Tibial artery (tissue), 4 donors: ENCODE data around the gene NMBR.
"Not testable (repeated sequence)": the region's sequence is repeated elsewhere in the genome, so short reads cannot be mapped to it uniquely, and the experiment has no call there.

ENCODE experiments used
- DNase-seq, 2 donors: peaks; one replicate each; pipeline ENCODE4 v3.0.0-alpha.2; 2019
- H3K27ac ChIP-seq, 2 donors: fragments of 200-600 bp; sonication (generic) in 1 of 2; 1 replicate in 1 of 2; 2 replicates in 1 of 2; pipeline ENCODE4 v1.5.1; 2018 to 2019; ENCODE audit warnings: mild to moderate bottlenecking in 1 of 2
- H3K27me3 ChIP-seq, 2 donors: fragments of 200-600 bp; sonication (generic) in 1 of 2; one replicate each; pipeline versions ENCODE4 v1.5.1 to v1.6.0; 2016 to 2019
- H3K36me3 ChIP-seq, 3 donors: fragments of 200-600 bp; sonication (generic) in 2 of 3; one replicate each; pipeline ENCODE4 v1.5.1; 2016 to 2019; ENCODE audit warnings: mild to moderate bottlenecking in 2 of 3
- H3K4me1 ChIP-seq, 4 donors: fragments of 200-600 bp; sonication (generic) in 2 of 4; 1 replicate in 3 of 4; 2 replicates in 1 of 4; pipeline ENCODE4 v1.5.1; 2016 to 2019
- H3K4me3 ChIP-seq, 2 donors: fragments of 200-600 bp; sonication (generic) in 1 of 2; 1 replicate in 1 of 2; 2 replicates in 1 of 2; pipeline ENCODE4 v1.5.1; 2018 to 2019; ENCODE audit warnings: mild to moderate bottlenecking in 2 of 2
- H3K9me3 ChIP-seq, 3 donors: fragments of 200-600 bp; sonication (generic) in 1 of 3; one replicate each; pipeline ENCODE4 v1.5.1; 2016 to 2019
- intact Hi-C: fragments of 100-400 bp; cut with DNase I; formaldehyde crosslinking; loops from one replicate; pipeline ENCODE4 v1.15.0; 2023; ENCODE audit warnings: low total_unique reads
- TF ChIP-seq, protein P1 (sequence below), 2 experiments: fragments of 200-600 bp in 1 of 2; fragments of 450-650 bp in 1 of 2; IDR thresholded peaks; one replicate each; pipeline ENCODE4 v1.5.1; 2017 to 2019; ENCODE audit warnings: antibody characterized with exemption in 2 of 2, mild to moderate bottlenecking in 1 of 2, moderate library complexity in 1 of 2

Gene NMBR

GRCh38 chr6:142165227-142165626, 18.3 kb upstream of the NMBR start:
- H3K9me3 ChIP-seq, result no peaks in the 10 kb centered on the region
- no peak overlapping the region for H3K4me3 ChIP-seq
- peaks cover 0 to 39% (median 7%) of the 10 kb centered on the region in 4 donors for H3K4me1 ChIP-seq
- H3K27me3 ChIP-seq, result no peaks in the 10 kb centered on the region
- H3K27ac ChIP-seq, result no peak overlapping the region
- TF ChIP-seq, protein P1, sequence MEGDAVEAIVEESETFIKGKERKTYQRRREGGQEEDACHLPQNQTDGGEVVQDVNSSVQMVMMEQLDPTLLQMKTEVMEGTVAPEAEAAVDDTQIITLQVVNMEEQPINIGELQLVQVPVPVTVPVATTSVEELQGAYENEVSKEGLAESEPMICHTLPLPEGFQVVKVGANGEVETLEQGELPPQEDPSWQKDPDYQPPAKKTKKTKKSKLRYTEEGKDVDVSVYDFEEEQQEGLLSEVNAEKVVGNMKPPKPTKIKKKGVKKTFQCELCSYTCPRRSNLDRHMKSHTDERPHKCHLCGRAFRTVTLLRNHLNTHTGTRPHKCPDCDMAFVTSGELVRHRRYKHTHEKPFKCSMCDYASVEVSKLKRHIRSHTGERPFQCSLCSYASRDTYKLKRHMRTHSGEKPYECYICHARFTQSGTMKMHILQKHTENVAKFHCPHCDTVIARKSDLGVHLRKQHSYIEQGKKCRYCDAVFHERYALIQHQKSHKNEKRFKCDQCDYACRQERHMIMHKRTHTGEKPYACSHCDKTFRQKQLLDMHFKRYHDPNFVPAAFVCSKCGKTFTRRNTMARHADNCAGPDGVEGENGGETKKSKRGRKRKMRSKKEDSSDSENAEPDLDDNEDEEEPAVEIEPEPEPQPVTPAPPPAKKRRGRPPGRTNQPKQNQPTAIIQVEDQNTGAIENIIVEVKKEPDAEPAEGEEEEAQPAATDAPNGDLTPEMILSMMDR (IDR thresholded peaks at IDR 0.05), result no peak
- DNase-seq, result no peak
- intact Hi-C loops, result no loop called here
- peaks cover 16 to 22% (median 16%) of the 10 kb centered on the region in 3 donors for H3K36me3 ChIP-seq

GRCh38 chr6:142162780-142163179, 15.9 kb upstream of the NMBR start:
- TF ChIP-seq, protein P1 (IDR thresholded peaks at IDR 0.05), result no peak
- DNase-seq, result no peak
- H3K36me3 ChIP-seq, result peaks cover 9 to 16% (median 10%) of the 10 kb centered on the region in 3 donors
- H3K4me1 ChIP-seq, result peaks cover 0 to 40% (median 7%) of the 10 kb centered on the region in 4 donors
- H3K4me3 ChIP-seq, result no peak overlapping the region
- peak overlapping the region in 1 of 2 donors; percentile 38 for H3K27ac ChIP-seq
- H3K27me3 ChIP-seq, result no peaks in the 10 kb centered on the region
- H3K9me3 ChIP-seq, result no peaks in the 10 kb centered on the region
- intact Hi-C loops, result no loop called here

DNA sequence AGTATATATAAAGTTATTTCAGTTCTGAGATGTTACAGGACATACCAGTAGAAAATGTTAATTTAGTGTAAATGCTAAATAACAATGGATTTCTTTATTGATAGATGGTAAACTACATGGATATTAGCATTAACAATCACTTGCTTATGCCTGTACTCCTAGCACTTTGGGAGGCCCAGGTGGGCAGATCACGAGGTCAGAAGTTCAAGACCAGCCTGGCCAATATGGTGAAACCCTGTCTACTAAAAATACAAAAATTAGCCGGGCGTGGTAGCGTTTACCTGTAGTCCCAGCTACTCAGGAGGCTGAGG, 9.8 kb upstream of the NMBR start:
- H3K27me3 ChIP-seq, H3K36me3 ChIP-seq, H3K27ac ChIP-seq, DNase-seq, H3K9me3 ChIP-seq, H3K4me3 ChIP-seq, intact Hi-C loops: not testable (repeated sequence)
- peaks cover 0 to 32% (median 10%) of the 10 kb centered on the region in 4 donors for H3K4me1 ChIP-seq

- DNase-seq, result no peak
- Histone ChIP-seq H3K27ac (peak overlapping the region in 1 of 2 donors; percentile 14), H3K36me3 (no peaks in the 10 kb centered on the region), H3K4me3 (no peak overlapping the region), H3K9me3 (no peaks in the 10 kb centered on the region), H3K27me3 (no peaks in the 10 kb centered on the region), H3K4me1 (peaks cover 0 to 34% (median 10%) of the 10 kb centered on the region in 4 donors)
- intact Hi-C loops, result no loop called here
- TF ChIP-seq, protein P1 (IDR thresholded peaks at IDR 0.05), result peak; percentile 30 to 39
These were observed 9.2 kb upstream of the NMBR start for GRCh38 chr6:142155895-142156757.

DNA sequence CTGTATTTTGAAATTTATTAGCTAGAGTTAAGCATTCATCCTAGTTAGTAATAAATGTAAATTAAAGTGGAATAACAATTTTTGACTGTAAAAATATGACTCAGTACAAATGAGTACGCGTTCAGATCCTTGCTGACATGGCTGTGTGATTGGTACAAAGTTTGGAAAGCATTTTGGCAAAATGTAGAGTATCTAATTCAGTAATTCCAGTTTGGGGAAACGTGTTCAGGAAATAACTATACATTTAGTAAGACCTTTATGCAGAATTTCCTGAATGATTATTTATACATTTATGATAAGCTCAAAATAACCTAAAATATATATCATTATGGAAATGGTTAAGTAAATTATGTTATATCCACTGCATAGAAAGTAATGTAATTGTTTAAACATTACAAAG, 8.2 kb upstream of the NMBR start:
- peaks cover 0 to 28% (median 10%) of the 10 kb centered on the region in 4 donors for H3K4me1 ChIP-seq
- H3K9me3 ChIP-seq, result no peaks in the 10 kb centered on the region
- intact Hi-C loops, result no loop called here
- no peak for DNase-seq
- TF ChIP-seq, protein P1 (IDR thresholded peaks at IDR 0.05), result no peak
- H3K27ac ChIP-seq, result no peak overlapping the region
- H3K4me3 ChIP-seq, result no peak overlapping the region
- H3K27me3 ChIP-seq, result no peaks in the 10 kb centered on the region
- H3K36me3 ChIP-seq, result no peaks in the 10 kb centered on the region

DNA sequence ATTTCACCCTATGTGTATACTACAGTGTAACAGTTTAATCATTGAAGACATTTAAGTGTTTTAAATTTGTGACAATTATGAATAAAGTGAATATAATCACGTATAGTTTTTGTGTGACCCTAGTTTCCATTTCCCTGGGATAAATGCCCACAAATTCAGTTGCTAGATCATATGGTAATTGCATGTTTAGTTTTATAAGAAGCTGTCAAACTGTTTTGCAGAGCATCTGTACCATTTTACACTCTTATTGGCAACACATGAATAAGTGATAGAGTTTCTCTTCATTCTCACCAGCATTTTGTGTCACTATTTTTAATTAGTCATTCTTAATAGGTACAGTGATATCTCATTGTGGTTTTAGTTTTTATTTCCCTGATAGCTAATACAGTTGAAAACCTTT, 7.4 kb upstream of the NMBR start:
- H3K27me3 ChIP-seq, result no peaks in the 10 kb centered on the region
- intact Hi-C loops, result no loop called here
- TF ChIP-seq, protein P1 (IDR thresholded peaks at IDR 0.05), result no peak

More for the DNA sequence above, 7.4 kb upstream of the NMBR start:
- no peak for DNase-seq
- Histone ChIP-seq H3K27ac (no peak overlapping the region), H3K36me3 (no peaks in the 10 kb centered on the region), H3K9me3 (no peaks in the 10 kb centered on the region), H3K4me3 (no peak overlapping the region), H3K4me1 (peaks cover 0 to 33% (median 11%) of the 10 kb centered on the region in 4 donors)
